Tibial nerve (tissue), 4 donors: Measurements from ENCODE around the gene MAP4K2.

Experiments used
- EP300 ChIP-seq, 2 donors: sonication (generic); formaldehyde crosslinking; IDR thresholded peaks; one replicate each; pipeline ENCODE4 v1.6.1; 2017; ENCODE audit warnings: antibody characterized with exemption in 2 of 2, mild to moderate bottlenecking in 1 of 2
- TF ChIP-seq, protein P1 (sequence below), 5 experiments: fragments of 200-600 bp in 3 of 5; fragments of 450-650 bp in 2 of 5; sonication (generic) in 3 of 5; IDR thresholded peaks; one replicate each; pipeline ENCODE4 v1.5.1; 2016 to 2019; ENCODE audit warnings: antibody characterized with exemption in 5 of 5, mild to moderate bottlenecking in 3 of 5, moderate library complexity in 2 of 5

- TF ChIP-seq EP300 (IDR thresholded peaks at IDR 0.05), result no peak
- TF ChIP-seq, protein P1, sequence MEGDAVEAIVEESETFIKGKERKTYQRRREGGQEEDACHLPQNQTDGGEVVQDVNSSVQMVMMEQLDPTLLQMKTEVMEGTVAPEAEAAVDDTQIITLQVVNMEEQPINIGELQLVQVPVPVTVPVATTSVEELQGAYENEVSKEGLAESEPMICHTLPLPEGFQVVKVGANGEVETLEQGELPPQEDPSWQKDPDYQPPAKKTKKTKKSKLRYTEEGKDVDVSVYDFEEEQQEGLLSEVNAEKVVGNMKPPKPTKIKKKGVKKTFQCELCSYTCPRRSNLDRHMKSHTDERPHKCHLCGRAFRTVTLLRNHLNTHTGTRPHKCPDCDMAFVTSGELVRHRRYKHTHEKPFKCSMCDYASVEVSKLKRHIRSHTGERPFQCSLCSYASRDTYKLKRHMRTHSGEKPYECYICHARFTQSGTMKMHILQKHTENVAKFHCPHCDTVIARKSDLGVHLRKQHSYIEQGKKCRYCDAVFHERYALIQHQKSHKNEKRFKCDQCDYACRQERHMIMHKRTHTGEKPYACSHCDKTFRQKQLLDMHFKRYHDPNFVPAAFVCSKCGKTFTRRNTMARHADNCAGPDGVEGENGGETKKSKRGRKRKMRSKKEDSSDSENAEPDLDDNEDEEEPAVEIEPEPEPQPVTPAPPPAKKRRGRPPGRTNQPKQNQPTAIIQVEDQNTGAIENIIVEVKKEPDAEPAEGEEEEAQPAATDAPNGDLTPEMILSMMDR (IDR thresholded peaks at IDR 0.05), result no peak
Observed at GRCh38 chr11:64803846-64804345, 882 bp upstream of the MAP4K2 start.
